Neuron (in vitro differentiated cells): Measurements from ENCODE around the gene CREB3L2.

ENCODE experiments used
- H2AFZ ChIP-seq: one replicate; pipeline ENCODE4 v1.6.1; 2013; ENCODE audit warnings: low read depth, mild to moderate bottlenecking, inconsistent platforms, low read length, moderate library complexity
- H3K27me3 ChIP-seq: one replicate; pipeline ENCODE4 v1.6.1; 2013; ENCODE audit warnings: low read length; ENCODE audit not compliant: insufficient read depth
- H3K36me3 ChIP-seq: one replicate; pipeline ENCODE4 v1.6.1; 2013; ENCODE audit warnings: low read length; ENCODE audit not compliant: insufficient read depth
- H3K4me1 ChIP-seq: one replicate; pipeline ENCODE4 v1.6.1; 2013; ENCODE audit warnings: low read length; ENCODE audit not compliant: insufficient read depth
- H3K4me3 ChIP-seq: 2 replicates; pipeline ENCODE4 v1.5.1; 2013; ENCODE audit warnings: mild to moderate bottlenecking, low read length, moderate library complexity
- H3K9me3 ChIP-seq: one replicate; pipeline ENCODE4 v1.6.1; 2013; ENCODE audit warnings: low read length

Gene CREB3L2

DNA sequence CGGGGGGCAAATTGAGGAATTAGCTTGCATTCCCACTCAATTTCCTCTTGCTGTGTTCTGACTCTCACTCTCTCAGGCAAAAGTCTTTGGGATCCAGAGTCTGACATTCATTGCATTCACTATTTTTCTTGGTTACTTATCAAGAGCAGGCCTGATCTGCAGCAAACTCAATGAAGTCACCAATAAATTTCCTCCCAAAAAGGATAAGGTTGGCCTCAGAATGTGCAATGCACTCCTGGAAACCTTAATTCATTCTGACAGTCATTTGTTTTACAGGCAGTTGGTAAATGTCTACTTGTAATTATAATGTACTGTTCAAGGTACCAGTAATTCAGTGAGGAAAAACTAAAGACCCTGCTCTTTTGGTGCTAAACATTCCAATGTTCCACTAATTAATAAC, 148.8 kb downstream of the CREB3L2 start:
- Histone ChIP-seq H2AFZ (no peak overlapping the region), H3K36me3 (no peaks in the 10 kb centered on the region), H3K9me3 (no peaks in the 10 kb centered on the region), H3K4me1 (no peaks in the 10 kb centered on the region), H3K27me3 (no peaks in the 10 kb centered on the region), H3K4me3 (no peak overlapping the region)

DNA sequence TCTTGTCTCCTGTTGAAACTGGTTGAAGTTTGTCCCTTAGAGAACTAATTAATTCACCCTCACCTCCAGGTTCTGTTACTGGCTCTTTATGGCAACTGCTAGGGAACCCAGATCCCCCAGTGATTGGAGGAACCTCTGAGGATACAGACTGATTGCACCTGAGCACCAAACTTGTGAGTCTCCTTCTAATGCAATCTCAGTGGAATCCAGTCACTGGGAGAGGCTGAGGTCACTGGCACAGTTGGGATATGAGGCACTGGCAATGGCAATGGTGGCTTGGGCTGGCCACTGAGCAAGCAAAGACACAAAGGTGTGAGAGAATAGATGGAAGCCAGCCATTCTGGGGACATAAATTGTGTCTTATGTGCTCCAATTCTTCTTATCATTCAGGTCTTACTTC, 149.8 kb downstream of the CREB3L2 start:
- Histone ChIP-seq H3K4me3 (no peak overlapping the region), H2AFZ (no peak overlapping the region), H3K4me1 (no peaks in the 10 kb centered on the region), H3K9me3 (no peaks in the 10 kb centered on the region), H3K27me3 (no peaks in the 10 kb centered on the region), H3K36me3 (no peaks in the 10 kb centered on the region)

DNA sequence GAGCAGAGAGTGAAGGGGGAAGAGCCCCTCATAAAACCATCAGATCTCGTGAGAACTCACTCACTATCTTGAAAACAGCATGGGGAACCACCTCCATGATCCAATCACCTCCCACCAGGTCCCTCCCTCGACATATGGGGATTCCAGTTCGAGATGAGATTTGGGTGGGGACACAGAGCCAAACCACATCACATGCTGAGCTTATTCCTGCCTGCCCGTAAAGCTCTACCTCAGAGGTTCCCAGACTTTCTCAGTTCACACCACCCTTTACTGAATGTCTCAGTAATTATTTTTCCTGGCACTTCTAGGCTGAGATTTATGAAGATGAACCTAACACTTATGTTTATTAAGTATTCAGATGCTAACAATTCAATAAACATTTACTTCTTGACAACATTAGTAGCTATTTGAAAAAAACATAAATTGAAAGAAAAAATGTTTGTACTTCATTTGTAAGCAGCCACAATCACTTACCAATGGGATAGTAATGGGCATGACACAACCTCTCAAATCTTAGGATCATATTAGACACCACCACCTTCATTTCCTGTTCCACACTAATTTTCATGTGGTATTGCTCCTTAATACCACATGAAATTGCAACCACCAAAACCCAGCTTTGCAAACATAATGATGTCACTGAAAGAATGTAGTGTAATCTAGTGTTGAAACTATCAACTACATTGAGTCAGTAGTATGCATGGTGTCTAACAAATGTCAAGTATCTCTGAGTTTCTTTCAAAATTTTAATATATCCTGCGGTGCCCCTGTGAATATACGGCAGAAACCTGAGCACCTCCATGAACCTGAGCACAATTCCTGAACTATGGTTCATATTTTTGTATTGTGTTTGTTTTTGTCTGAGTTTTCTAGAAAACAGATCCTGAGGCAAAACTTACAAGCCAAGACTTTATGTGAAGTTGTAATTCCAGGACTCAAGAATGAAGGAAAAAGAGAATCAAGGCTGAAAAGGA, 150.6 kb downstream of the CREB3L2 start:
- H2AFZ ChIP-seq, result no peak overlapping the region
- no peaks in the 10 kb centered on the region for H3K36me3 ChIP-seq
- no peak overlapping the region for H3K4me3 ChIP-seq
- peaks cover 1% of the 10 kb centered on the region for H3K4me1 ChIP-seq
- H3K27me3 ChIP-seq, result no peaks in the 10 kb centered on the region
- no peaks in the 10 kb centered on the region for H3K9me3 ChIP-seq

DNA sequence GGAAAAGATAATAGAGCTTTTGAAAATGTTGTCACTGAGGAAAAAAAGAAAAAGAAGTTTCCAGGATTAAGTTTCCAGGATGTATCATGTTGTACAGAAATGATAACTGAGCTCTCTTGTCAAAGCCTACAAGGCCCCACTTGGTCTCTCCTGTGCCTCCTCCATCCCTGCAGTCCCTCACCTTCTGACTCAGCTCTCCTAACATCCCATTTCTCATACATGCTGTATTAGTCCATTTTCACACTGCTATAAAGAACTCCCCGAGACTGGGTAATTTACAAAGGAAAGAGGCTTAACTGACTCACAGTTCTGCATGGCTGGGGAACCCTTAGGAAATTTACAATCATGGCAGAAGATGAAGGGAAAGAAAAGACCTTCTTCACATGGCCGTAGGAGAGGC, 151.3 kb downstream of the CREB3L2 start:
- Histone ChIP-seq H3K4me3 (no peak overlapping the region), H3K27me3 (no peaks in the 10 kb centered on the region), H2AFZ (no peak overlapping the region), H3K9me3 (no peaks in the 10 kb centered on the region), H3K4me1 (peaks cover 8% of the 10 kb centered on the region), H3K36me3 (no peaks in the 10 kb centered on the region)

DNA sequence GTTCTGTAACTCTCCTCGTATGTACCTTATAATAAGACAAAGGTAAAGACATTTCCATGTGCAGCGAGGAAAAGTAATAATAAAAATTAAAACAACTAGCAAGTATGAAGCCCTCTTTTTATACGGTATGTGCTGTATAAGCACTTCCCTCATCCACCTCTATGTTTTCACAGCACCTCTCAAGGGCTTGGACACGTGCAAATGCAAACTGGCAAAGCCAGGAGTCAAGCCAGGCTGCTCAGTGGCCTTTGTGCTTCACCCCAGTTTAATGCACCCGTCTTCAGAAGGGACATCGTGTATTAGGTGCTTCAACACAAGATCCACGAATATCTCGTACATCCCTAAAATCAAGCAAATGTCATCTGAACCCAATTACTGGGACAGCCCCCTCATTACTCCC, 153.8 kb downstream of the CREB3L2 start:
- H3K4me1 ChIP-seq, result peaks cover 33% of the 10 kb centered on the region
- no peaks in the 10 kb centered on the region for H3K36me3 ChIP-seq
- no peak overlapping the region for H3K4me3 ChIP-seq
- H3K27me3 ChIP-seq, result no peaks in the 10 kb centered on the region
- H2AFZ ChIP-seq, result no peak overlapping the region
- H3K9me3 ChIP-seq, result no peaks in the 10 kb centered on the region

DNA sequence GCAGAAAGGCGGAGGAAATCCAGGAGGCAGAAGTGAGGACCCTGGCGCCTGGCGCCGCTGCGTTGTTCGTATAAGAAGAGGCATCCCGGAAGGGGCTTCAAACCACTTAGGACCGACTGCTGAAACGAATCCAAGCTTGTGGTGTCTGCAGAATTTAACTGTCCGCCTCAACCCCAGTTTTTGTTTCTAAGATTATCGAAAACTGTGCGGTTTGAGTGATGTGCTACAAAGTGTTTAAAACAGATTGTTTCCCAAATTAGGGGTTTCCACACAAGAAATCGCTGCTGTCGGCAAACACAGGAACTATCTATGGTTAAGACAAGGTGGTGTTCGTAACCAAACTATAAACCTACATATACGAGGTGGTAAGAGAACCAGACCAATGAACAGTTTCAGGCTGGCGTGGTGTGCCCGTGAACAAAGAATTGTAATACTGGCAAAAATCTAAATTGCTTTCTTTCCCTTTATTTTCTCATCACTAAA, 154.3 kb downstream of the CREB3L2 start:
- H3K4me1 ChIP-seq, result peaks cover 37% of the 10 kb centered on the region
- H2AFZ ChIP-seq, result no peak overlapping the region
- H3K27me3 ChIP-seq, result no peaks in the 10 kb centered on the region
- H3K9me3 ChIP-seq, result no peaks in the 10 kb centered on the region
- no peaks in the 10 kb centered on the region for H3K36me3 ChIP-seq
- H3K4me3 ChIP-seq, result peak overlapping the region; percentile 69

DNA sequence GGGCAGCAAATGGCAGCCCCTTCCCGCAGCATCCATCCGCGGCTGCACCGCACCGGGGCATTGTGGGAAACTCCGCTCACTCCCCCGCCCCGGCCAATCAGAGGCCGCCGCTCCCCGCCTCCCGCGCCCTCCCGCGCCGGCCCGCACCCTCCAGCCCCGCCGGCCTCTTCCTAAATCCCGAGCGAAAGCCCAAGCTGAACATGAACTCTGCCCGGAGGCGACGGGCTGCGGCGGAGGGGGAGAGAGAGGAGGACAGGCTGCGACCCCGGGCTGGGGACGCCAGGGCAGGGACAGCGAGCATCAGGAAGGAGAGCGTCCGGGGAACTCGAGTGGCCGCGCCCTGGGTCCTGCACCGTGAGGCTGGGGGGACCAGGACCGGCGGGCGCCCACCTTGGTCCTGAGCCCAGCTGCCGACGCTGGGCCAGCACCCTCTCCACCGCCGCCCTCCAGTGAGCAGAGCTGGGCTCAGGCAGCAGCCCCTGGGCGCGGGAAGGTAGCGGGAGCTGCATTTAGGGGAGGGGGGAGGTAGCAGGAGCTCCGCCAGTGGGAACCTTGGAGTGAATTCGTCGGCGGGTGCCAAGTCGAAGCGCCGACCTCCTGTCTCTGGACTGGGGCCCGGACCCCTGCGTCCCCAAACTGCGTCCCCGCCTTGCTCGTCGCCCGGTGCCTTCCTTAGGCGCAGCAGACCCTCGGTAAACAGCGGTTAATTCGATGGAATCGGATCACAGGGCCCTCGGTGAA, 154.9 kb downstream of the CREB3L2 start, which contains the start of gene DGKI:
TSS of gene DGKI (minus strand) at position 148 of the 741 bp plus-strand sequence.
- H3K4me1 ChIP-seq, result peaks cover 37% of the 10 kb centered on the region
- H3K4me3 ChIP-seq, result peak within 1 kb of the TSS; percentile 69
- H3K36me3 ChIP-seq, result no peaks in the 10 kb centered on the region
- no peaks in the 10 kb centered on the region for H3K27me3 ChIP-seq
- no peaks in the 10 kb centered on the region for H3K9me3 ChIP-seq
- peak within 1 kb of the TSS; percentile 97 for H2AFZ ChIP-seq

DNA sequence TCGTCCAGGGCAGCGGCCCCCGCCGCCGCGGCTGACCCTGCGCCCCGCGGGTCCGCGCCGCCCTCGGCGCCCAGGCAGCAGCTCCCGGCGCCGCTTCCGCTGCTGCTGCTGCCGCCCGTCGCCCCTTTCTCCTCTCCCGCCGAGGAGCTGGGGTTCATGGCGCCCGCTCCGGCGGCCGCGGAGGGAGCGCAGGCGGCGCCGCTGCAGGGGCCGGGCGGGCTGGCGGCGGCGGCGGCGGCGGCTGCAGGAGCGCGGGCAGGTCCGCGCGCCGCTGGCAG, 155.4 kb downstream of the CREB3L2 start:
- H2AFZ ChIP-seq, result no peak overlapping the region
- no peaks in the 10 kb centered on the region for H3K9me3 ChIP-seq
- peaks cover 37% of the 10 kb centered on the region for H3K4me1 ChIP-seq
- no peaks in the 10 kb centered on the region for H3K36me3 ChIP-seq
- H3K4me3 ChIP-seq, result peak overlapping the region; percentile 69
- no peaks in the 10 kb centered on the region for H3K27me3 ChIP-seq

DNA sequence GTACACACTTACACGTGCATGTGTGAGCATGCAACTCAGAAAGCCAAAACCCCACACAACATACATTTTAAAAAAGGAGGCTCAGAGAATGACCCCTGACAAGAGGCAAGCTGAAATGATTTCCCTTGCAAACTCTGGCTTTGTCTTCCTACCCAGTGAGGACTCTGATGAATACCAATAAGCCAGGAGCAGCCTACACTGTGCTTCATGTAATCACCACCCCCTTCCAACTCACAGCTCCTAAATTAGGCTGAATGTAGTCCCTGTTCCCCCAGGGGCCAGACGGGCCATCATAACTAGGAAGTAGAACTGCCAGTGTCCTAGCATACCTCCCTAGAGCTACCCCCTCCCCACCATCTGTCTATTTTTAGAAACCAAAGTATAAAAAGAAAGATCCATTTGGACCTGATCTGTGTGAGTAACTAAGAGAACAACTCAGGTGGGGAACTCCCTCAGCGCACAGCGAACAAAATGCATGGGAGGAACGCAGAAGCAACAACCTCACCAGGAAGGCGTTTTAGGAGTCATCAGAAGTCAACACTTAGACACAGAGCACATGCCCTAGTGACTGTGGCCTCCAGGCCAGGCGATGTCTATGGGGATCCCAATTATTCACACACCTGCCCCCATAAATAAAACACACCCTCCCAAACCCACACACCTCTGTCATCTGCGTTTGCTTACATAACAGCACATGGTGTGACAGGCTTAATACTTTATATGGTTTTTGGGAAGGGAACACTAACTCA, 157.0 kb downstream of the CREB3L2 start:
- Histone ChIP-seq H3K4me1 (peaks cover 46% of the 10 kb centered on the region), H3K9me3 (no peaks in the 10 kb centered on the region), H2AFZ (no peak overlapping the region), H3K27me3 (no peaks in the 10 kb centered on the region), H3K4me3 (no peak overlapping the region), H3K36me3 (no peaks in the 10 kb centered on the region)

DNA sequence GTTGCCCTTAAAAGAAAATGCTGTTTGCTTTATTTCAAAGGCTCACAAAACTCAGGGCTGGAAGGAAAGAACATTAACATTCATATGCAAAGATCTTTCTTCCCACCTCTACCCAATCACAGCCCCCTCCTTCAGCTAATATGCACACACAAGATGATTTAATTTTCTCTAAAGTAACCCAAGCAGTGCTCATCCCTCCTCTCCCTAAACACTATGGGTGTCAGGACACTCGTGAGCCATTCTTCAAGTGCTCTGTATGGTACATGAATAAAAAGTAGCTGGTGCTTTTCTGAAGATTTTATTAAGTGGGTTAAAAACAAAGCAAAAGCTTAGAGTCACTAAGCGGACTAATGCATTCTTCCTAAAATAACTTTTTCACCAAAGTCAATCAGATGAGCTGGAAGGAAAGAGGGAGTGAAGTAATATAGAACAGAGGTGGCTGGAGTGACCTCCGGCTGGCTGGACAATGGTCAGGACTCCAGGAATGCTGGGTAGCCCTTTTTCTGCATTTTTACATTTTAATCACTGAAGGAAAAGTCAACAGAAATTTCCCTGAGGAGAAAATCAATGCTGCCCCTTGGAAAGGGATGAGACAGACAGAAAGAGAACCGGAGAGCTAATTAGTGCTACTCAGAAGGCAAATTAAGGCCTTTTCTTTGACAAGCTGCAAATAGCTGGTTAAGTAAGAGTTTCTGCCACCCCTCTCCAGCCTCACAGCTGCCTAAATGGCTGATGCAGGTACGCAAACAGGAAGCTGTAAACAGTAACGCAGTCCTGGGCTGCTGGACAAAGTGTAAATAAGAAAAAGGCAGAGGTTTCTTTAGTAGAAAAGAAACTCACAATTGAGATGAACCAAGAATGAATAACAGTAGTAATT, 161.7 kb downstream of the CREB3L2 start:
- Histone ChIP-seq H2AFZ (peak overlapping the region; percentile 1), H3K4me3 (peak overlapping the region; percentile 3), H3K36me3 (no peaks in the 10 kb centered on the region), H3K4me1 (peaks cover 53% of the 10 kb centered on the region), H3K9me3 (no peaks in the 10 kb centered on the region), H3K27me3 (no peaks in the 10 kb centered on the region)

DNA sequence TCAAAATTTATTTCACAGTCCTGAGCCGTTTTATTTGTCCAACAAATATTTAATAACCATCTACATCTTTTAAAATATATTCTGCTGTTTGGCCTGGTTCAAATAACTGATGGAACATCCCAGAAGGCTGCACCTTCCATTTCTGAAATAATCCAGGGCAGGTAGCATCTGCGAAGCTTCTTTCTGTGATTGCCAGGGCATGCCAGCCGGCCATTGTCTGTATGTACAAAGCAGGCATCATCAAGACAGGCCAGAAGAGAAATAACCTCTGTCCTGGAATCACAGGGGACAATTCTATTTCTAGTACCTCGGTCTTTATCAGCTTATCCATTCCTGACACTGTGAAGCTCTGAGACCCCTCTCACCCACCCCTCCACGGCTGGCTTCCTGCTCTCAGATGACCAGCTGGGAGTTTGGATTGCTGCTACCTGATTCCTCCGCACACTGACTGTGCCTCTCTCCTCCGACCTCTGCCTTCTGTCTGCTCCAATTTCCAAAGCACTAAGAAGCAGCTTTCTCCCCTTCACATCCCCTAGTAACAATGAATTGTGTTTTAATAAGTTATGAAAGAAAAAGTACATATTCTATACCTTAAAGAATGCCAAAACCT, 163.1 kb downstream of the CREB3L2 start:
- no peaks in the 10 kb centered on the region for H3K9me3 ChIP-seq
- no peak overlapping the region for H3K4me3 ChIP-seq
- no peak overlapping the region for H2AFZ ChIP-seq
- H3K4me1 ChIP-seq, result peaks cover 40% of the 10 kb centered on the region
- no peaks in the 10 kb centered on the region for H3K27me3 ChIP-seq
- no peaks in the 10 kb centered on the region for H3K36me3 ChIP-seq

DNA sequence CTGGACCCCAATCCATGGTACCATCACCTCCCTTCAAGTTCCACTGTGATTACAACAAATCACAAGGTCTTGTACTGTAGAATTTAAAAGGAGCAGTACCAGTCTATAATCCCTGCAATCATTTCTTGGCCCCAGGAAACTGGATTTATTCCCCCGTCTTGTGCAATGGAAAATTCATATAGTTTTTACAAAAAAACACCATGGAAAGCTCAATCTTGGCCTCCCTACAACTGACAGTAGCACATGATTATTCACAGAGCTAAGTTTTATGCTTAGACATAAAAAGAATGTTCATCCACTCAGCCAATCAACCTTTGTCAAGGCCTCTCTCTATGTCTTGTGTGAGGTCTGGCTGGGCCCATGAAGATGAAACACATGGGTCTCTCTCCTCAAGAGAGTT, 165.3 kb downstream of the CREB3L2 start:
- peaks cover 28% of the 10 kb centered on the region for H3K4me1 ChIP-seq
- H3K9me3 ChIP-seq, result peaks cover 16% of the 10 kb centered on the region
- no peaks in the 10 kb centered on the region for H3K27me3 ChIP-seq
- H3K4me3 ChIP-seq, result no peak overlapping the region
- no peaks in the 10 kb centered on the region for H3K36me3 ChIP-seq
- H2AFZ ChIP-seq, result no peak overlapping the region
